HAP-1 (cell line): ENCODE results near the gene TAF11L6.
"Not testable (repeated sequence)": the region's sequence is repeated elsewhere in the genome, so short reads cannot be mapped to it uniquely, and the experiment has no call there.

Experiments used
- DNase-seq, 2 experiments: peaks; one replicate each; pipeline ENCODE4 v3.0.0-alpha.2; 2016 to 2020; ENCODE audit warnings: low spot score in 2 of 2
- H3K27me3 ChIP-seq: fragments of 250-450 bp; sonication (Bioruptor Pico); 2 replicates; pipeline ENCODE4 v1.5.1; 2020; ENCODE audit warnings: low read depth, mild to moderate bottlenecking, moderate library complexity
- H3K36me3 ChIP-seq: fragments of 250-450 bp; sonication (Bioruptor Pico); replicated peaks from 2 replicates; pipeline ENCODE4 v1.5.1; 2020; ENCODE audit warnings: mild to moderate bottlenecking
- H3K4me1 ChIP-seq: fragments of 250-450 bp; sonication (Bioruptor Pico); 2 replicates; pipeline ENCODE4 v1.5.1; 2020; ENCODE audit warnings: mild to moderate bottlenecking
- H3K4me3 ChIP-seq: fragments of 250-450 bp; sonication (Bioruptor Pico); 2 replicates; pipeline ENCODE4 v1.5.1; 2020; ENCODE audit warnings: mild to moderate bottlenecking, moderate library complexity
- H3K9me3 ChIP-seq: fragments of 250-450 bp; sonication (Bioruptor Pico); 2 replicates; pipeline ENCODE4 v1.5.1; 2020; ENCODE audit warnings: mild to moderate bottlenecking, moderate library complexity
- in situ Hi-C: fragments of 300-500 bp; cut with MboI; formaldehyde crosslinking; loops from 3 replicates; pipeline ENCODE4 v1.14.3; 2020; ENCODE audit warnings: low sequenced_read_pairs, inconsistent platforms, mixed read lengths

TAF11L6 gene

GRCh38 chr5:17528369-17528768 is at the start of gene TAF11L6:
TAF11L6 (plus strand) TSS chr5:17528669.
- in situ Hi-C loops, DNase-seq, H3K36me3 ChIP-seq, H3K4me1 ChIP-seq, H3K9me3 ChIP-seq, H3K27me3 ChIP-seq, H3K4me3 ChIP-seq: not testable (repeated sequence)

GRCh38 chr5:17481378-17481777 is 47.1 kb upstream of the TAF11L6 start:
- H3K36me3 ChIP-seq = no peaks in the 10 kb centered on the region
- no peaks in the 10 kb centered on the region for H3K4me1 ChIP-seq
- in situ Hi-C loops = no loop called here
- no peak overlapping the region for H3K4me3 ChIP-seq
- no peaks in the 10 kb centered on the region; the same call in none of the 2 replicates for H3K27me3 ChIP-seq
- H3K9me3 ChIP-seq = no peaks in the 10 kb centered on the region
- DNase-seq = no peak

- no peak for DNase-seq
- Histone ChIP-seq H3K27me3 (no peaks in the 10 kb centered on the region; the same call in none of the 2 replicates), H3K4me1 (no peaks in the 10 kb centered on the region), H3K36me3 (no peaks in the 10 kb centered on the region), H3K9me3 (no peaks in the 10 kb centered on the region), H3K4me3 (no peak overlapping the region)
- in situ Hi-C loops = no loop called here
These were observed 45.7 kb upstream of the TAF11L6 start for GRCh38 chr5:17482790-17483189.

GRCh38 chr5:17486464-17487173 is 41.9 kb upstream of the TAF11L6 start:
- H3K9me3 ChIP-seq, DNase-seq, H3K4me3 ChIP-seq, H3K4me1 ChIP-seq, in situ Hi-C loops, H3K27me3 ChIP-seq, H3K36me3 ChIP-seq: not testable (repeated sequence)

GRCh38 chr5:17487174-17487512 is 41.3 kb upstream of the TAF11L6 start:
- in situ Hi-C loops = no loop called here
- DNase-seq = no peak
- H3K9me3 ChIP-seq = no peaks in the 10 kb centered on the region

GRCh38 chr5:17491257-17491656 is 37.2 kb upstream of the TAF11L6 start:
- H3K4me3 ChIP-seq, H3K27me3 ChIP-seq, DNase-seq, in situ Hi-C loops, H3K4me1 ChIP-seq, H3K9me3 ChIP-seq, H3K36me3 ChIP-seq: not testable (repeated sequence)

More at GRCh38 chr5:17487174-17487512, 41.3 kb upstream of the TAF11L6 start:
- no peaks in the 10 kb centered on the region; the same call in 1 of the 2 replicates for H3K27me3 ChIP-seq
- no peaks in the 10 kb centered on the region for H3K36me3 ChIP-seq
- no peaks in the 10 kb centered on the region for H3K4me1 ChIP-seq
- H3K4me3 ChIP-seq = no peak overlapping the region

GRCh38 chr5:17492770-17493169 is 35.7 kb upstream of the TAF11L6 start:
- Histone ChIP-seq H3K27me3 (no peaks in the 10 kb centered on the region), H3K4me1 (no peaks in the 10 kb centered on the region), H3K36me3 (no peaks in the 10 kb centered on the region), H3K4me3 (no peak overlapping the region), H3K9me3 (no peaks in the 10 kb centered on the region)
- in situ Hi-C loops = no loop called here
- DNase-seq = no peak

GRCh38 chr5:17497446-17497845 is 31.0 kb upstream of the TAF11L6 start:
- no peak overlapping the region for H3K4me3 ChIP-seq
- no peaks in the 10 kb centered on the region for H3K4me1 ChIP-seq
- in situ Hi-C loops = no loop called here
- no peaks in the 10 kb centered on the region for H3K9me3 ChIP-seq
- H3K27me3 ChIP-seq = no peaks in the 10 kb centered on the region
- DNase-seq = no peak
- H3K36me3 ChIP-seq = no peaks in the 10 kb centered on the region

- H3K36me3 ChIP-seq, H3K27me3 ChIP-seq, H3K9me3 ChIP-seq, DNase-seq, H3K4me1 ChIP-seq, H3K4me3 ChIP-seq, in situ Hi-C loops: not testable (repeated sequence)
These were observed 30.5 kb upstream of the TAF11L6 start, which contains the start of gene TAF11L2 for GRCh38 chr5:17497931-17498330. TAF11L2 (plus strand) TSS chr5:17498231.

- Histone ChIP-seq H3K36me3 (no peaks in the 10 kb centered on the region), H3K4me3 (no peak overlapping the region), H3K27me3 (no peaks in the 10 kb centered on the region), H3K9me3 (no peaks in the 10 kb centered on the region), H3K4me1 (no peaks in the 10 kb centered on the region)
- DNase-seq = no peak
- in situ Hi-C loops = no loop called here
These were observed 16.6 kb upstream of the TAF11L6 start for GRCh38 chr5:17511775-17512325.

- DNase-seq, in situ Hi-C loops, H3K4me1 ChIP-seq: not testable (repeated sequence)
These were observed 10.9 kb upstream of the TAF11L6 start for GRCh38 chr5:17517526-17517925.

GRCh38 chr5:17518067-17518466 is 10.4 kb upstream of the TAF11L6 start, which contains the start of gene TAF11L3:
TAF11L3 (plus strand) TSS chr5:17518367.
- H3K4me1 ChIP-seq, DNase-seq, H3K4me3 ChIP-seq, H3K27me3 ChIP-seq, H3K36me3 ChIP-seq, in situ Hi-C loops, H3K9me3 ChIP-seq: not testable (repeated sequence)

More at GRCh38 chr5:17517526-17517925, 10.9 kb upstream of the TAF11L6 start:
- H3K27me3 ChIP-seq, H3K4me3 ChIP-seq, H3K36me3 ChIP-seq, H3K9me3 ChIP-seq: not testable (repeated sequence)

GRCh38 chr5:17519508-17519907 is 9.0 kb upstream of the TAF11L6 start:
- H3K27me3 ChIP-seq, in situ Hi-C loops: not testable (repeated sequence)

GRCh38 chr5:17521501-17521900 is 7.0 kb upstream of the TAF11L6 start, which contains the start of gene TAF11L4:
TAF11L4 (plus strand) TSS chr5:17521801.
- DNase-seq, H3K4me1 ChIP-seq, H3K9me3 ChIP-seq, in situ Hi-C loops, H3K4me3 ChIP-seq, H3K27me3 ChIP-seq, H3K36me3 ChIP-seq: not testable (repeated sequence)

More at GRCh38 chr5:17519508-17519907, 9.0 kb upstream of the TAF11L6 start:
- not testable (repeated sequence) for H3K4me3 ChIP-seq, DNase-seq, H3K9me3 ChIP-seq, H3K4me1 ChIP-seq, H3K36me3 ChIP-seq
